NB4 (cell line): ENCODE data around the gene YAP1.

Experiments
- DNase-seq: peaks from one replicate; pipeline ENCODE4 v3.0.0; 2010; ENCODE audit warnings: low read depth
- H3K4me3 ChIP-seq: one replicate; pipeline ENCODE4 v1.5.1; 2011; ENCODE audit warnings: mild to moderate bottlenecking, low read depth, low read length, moderate library complexity
- CTCF ChIP-seq: IDR thresholded peaks from one replicate; pipeline ENCODE4 v1.5.1; 2012; ENCODE audit warnings: low read depth, low read length
- MAX ChIP-seq: IDR thresholded peaks from 2 replicates; pipeline ENCODE4 v1.6.1; 2011; ENCODE audit warnings: low read depth, low read length
- MYC ChIP-seq: IDR thresholded peaks from 2 replicates; pipeline ENCODE4 v1.6.1; 2011; ENCODE audit warnings: low read depth, low read length
- POLR2A ChIP-seq: IDR thresholded peaks from 2 replicates; pipeline ENCODE4 v1.6.1; 2011; ENCODE audit warnings: mild to moderate bottlenecking; ENCODE audit not compliant: insufficient read length; ENCODE audit errors: extremely low read depth

Gene YAP1

GRCh38 chr11:102266099-102266498 is 155.9 kb downstream of the YAP1 start:
- DNase-seq = no peak
- no peak for TF ChIP-seq POLR2A
- no peak for TF ChIP-seq CTCF
- TF ChIP-seq MYC = no peak
- no peak for TF ChIP-seq MAX
- H3K4me3 ChIP-seq = no peak overlapping the region

GRCh38 chr11:102267609-102268008 is 157.4 kb downstream of the YAP1 start:
- TF ChIP-seq MAX (no peak), POLR2A (no peak), CTCF (no peak), MYC (no peak)
- H3K4me3 ChIP-seq = no peak overlapping the region
- DNase-seq = no peak

GRCh38 chr11:102268083-102268984 is 158.1 kb downstream of the YAP1 start:
- DNase-seq = no peak
- TF ChIP-seq MAX (no peak), MYC (no peak), POLR2A (no peak), CTCF (no peak)
- no peak overlapping the region for H3K4me3 ChIP-seq

GRCh38 chr11:102268985-102269470 is 158.8 kb downstream of the YAP1 start:
- no peak for DNase-seq
- no peak overlapping the region for H3K4me3 ChIP-seq

GRCh38 chr11:102269927-102270326 is 159.7 kb downstream of the YAP1 start:
- no peak for TF ChIP-seq MYC
- no peak overlapping the region for H3K4me3 ChIP-seq
- DNase-seq = no peak

More at GRCh38 chr11:102268985-102269470, 158.8 kb downstream of the YAP1 start:
- TF ChIP-seq MYC (no peak), MAX (no peak), CTCF (no peak), POLR2A (no peak)

- no peak for DNase-seq
- H3K4me3 ChIP-seq = no peak overlapping the region
- TF ChIP-seq POLR2A = no peak
- TF ChIP-seq MAX = no peak
- TF ChIP-seq CTCF = no peak
- no peak for TF ChIP-seq MYC
Observed at GRCh38 chr11:102272047-102272824, 162.0 kb downstream of the YAP1 start.
